ENCODE results near the gene EFR3B. TPM values are rescaled to one million over a fixed set of nuclear protein-coding genes. Genes with fewer than 3 reads are reported as not detected.
"Not testable (repeated sequence)": the region's sequence is repeated elsewhere in the genome, so short reads cannot be mapped to it uniquely, and the experiment has no call there.

Gene EFR3B
- polyA plus RNA-seq, 2 donors: 0.11 to 0.12 TPM

DNA sequence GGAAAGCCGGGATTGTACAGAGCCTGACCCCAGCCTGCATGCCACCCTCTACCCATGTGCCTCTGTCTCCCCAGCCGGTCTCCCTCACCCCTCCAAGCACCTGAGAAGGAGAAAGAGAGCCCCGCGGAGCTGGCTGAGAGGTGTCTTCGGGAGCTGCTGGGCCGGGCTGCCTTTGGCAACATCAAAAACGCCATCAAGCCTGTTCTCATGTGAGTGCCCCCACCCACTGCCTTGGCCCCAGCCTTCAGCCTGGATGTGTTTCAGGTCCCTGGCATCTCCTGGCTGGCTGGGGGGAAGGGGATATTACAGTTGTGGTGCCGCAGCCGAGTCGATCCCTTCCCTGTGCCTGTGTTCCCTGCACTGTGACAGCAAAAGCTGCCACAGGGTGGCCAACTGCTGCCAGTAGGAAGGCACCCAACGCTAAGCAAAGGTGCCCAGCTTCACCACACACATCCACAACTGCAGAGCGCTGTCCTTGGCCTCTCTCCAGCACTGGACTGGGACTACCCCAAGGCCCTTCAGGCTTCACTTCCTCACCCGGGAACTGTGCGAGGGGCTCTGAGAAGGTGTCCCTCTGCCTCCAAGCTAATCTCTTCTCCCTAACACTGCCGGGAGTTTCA, 88.1 kb downstream of the EFR3B start:
- no peaks in the 10 kb centered on the region for H3K36me3 ChIP-seq (ENCODE audit: control insufficient read depth in 2 of 2, insufficient read depth in 2 of 2, low read length in 1 of 2)
- H3K4me1 ChIP-seq (ENCODE audit: control insufficient read depth in 2 of 2, insufficient read depth in 2 of 2, low read length in 1 of 2): peaks cover 0 to 5% of the 10 kb centered on the region in 2 donors
- WGBS, 2 donors: 82 to 86% methylated on average over 15 of the region's 15 CpGs
- peaks cover 0 to under 1% of the 10 kb centered on the region in 2 donors for H3K9me3 ChIP-seq (ENCODE audit: control insufficient read depth in 2 of 2, insufficient read depth in 1 of 2, low read depth in 1 of 2, low read length in 1 of 2)
- H3K27me3 ChIP-seq (ENCODE audit: control insufficient read depth in 1 of 2, insufficient read depth in 2 of 2, low read length in 2 of 2): no peaks in the 10 kb centered on the region
- no peak overlapping the region for H3K27ac ChIP-seq (ENCODE audit: low read depth in 2 of 2, low read length in 1 of 2)
- H3K4me3 ChIP-seq (ENCODE audit: low read depth in 1 of 2, low read length in 2 of 2): no peak overlapping the region

DNA sequence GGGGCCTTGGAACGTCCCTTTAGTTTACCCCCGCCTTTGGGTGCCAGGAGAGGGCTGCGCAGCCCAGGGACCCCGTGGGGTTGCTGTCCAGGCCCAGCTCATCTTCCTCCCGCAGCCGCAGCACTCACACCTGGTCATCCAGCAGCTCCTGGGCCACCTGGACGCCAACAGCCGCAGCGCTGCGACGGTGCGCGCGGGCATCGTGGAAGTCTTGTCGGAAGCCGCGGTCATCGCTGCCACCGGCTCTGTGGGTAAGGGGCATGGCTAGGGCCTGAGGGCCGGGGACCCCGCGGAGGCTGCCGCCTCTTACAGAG, 89.3 kb downstream of the EFR3B start:
- no peak overlapping the region for H3K27ac ChIP-seq (ENCODE audit: low read depth in 2 of 2, low read length in 1 of 2)
- no peaks in the 10 kb centered on the region for H3K27me3 ChIP-seq (ENCODE audit: control insufficient read depth in 1 of 2, insufficient read depth in 2 of 2, low read length in 2 of 2)
- WGBS, 2 donors: 55 to 67% methylated on average over 24 of the region's 24 CpGs
- H3K4me1 ChIP-seq (ENCODE audit: control insufficient read depth in 2 of 2, insufficient read depth in 2 of 2, low read length in 1 of 2): peaks cover 0 to 5% of the 10 kb centered on the region in 2 donors
- peaks cover 0 to 3% of the 10 kb centered on the region in 2 donors for H3K9me3 ChIP-seq (ENCODE audit: control insufficient read depth in 2 of 2, insufficient read depth in 1 of 2, low read depth in 1 of 2, low read length in 1 of 2)
- H3K4me3 ChIP-seq (ENCODE audit: low read depth in 1 of 2, low read length in 2 of 2): peak overlapping the region in 1 of 2 donors; percentile 25
- H3K36me3 ChIP-seq (ENCODE audit: control insufficient read depth in 2 of 2, insufficient read depth in 2 of 2, low read length in 1 of 2): no peaks in the 10 kb centered on the region

DNA sequence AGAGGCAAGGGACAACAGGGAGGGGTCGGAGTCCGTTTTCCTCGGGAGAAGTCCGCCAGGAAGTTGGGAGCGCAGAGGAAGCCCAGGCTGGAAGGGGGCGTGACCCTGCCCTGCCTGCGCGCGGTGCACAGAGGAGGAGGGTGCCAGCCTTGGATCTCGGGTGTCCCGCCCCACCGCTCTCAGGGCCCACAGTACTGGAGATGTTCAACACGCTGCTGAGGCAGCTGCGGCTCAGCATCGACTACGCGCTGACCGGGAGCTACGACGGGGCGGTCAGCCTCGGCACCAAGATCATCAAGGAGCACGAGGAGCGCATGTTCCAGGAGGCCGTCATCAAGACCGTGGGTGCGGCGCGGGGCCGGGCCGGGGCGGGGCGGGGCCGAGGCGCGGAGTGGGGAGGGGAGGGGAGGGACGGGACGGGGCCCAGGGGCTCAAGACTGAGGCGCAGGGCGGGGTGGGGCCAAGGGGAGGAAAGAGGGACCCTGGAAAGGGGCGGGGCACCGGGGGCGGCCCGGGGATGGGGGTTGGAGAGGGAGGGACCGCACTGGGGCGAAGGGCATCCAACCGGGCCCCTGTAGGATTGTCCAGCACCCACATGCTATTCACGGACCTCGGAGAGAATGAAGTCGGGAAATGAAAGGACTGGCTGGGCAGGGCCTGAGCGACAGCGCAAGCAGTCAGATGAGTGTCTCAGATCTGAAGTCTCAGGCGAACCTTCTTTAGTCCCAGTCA, 89.9 kb downstream of the EFR3B start:
- Histone ChIP-seq H3K4me1 (ENCODE audit: control insufficient read depth in 2 of 2, insufficient read depth in 2 of 2, low read length in 1 of 2) (peaks cover 0 to 5% of the 10 kb centered on the region in 2 donors), H3K9me3 (ENCODE audit: control insufficient read depth in 2 of 2, insufficient read depth in 1 of 2, low read depth in 1 of 2, low read length in 1 of 2) (peaks cover 0 to 3% of the 10 kb centered on the region in 2 donors), H3K4me3 (ENCODE audit: low read depth in 1 of 2, low read length in 2 of 2) (peak overlapping the region; percentile 21 to 25), H3K36me3 (ENCODE audit: control insufficient read depth in 2 of 2, insufficient read depth in 2 of 2, low read length in 1 of 2) (no peaks in the 10 kb centered on the region), H3K27me3 (ENCODE audit: control insufficient read depth in 1 of 2, insufficient read depth in 2 of 2, low read length in 2 of 2) (no peaks in the 10 kb centered on the region), H3K27ac (ENCODE audit: low read depth in 2 of 2, low read length in 1 of 2) (no peak overlapping the region)
- WGBS, 2 donors: 4 to 11% methylated on average over 43 to 53 of the region's 53 CpGs

DNA sequence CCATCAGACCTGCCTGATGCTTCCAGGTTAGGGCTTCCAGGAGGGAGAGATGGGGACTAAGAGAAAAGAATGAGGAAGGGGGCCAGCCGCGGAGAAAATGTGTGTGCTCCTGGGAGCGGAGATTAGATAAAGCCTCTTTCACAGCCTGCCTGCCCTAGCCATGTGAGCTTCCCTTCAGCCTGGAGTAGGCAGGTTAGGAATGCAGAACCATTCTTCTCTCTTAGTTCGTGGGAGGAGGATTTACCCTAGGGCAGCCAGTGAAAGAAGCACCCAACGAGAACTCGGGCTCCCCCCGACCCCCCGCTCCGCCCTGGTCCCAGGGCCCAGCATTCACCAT, 90.4 kb downstream of the EFR3B start:
- H3K4me1 ChIP-seq (ENCODE audit: control insufficient read depth in 2 of 2, insufficient read depth in 2 of 2, low read length in 1 of 2): peaks cover 0 to 5% of the 10 kb centered on the region in 2 donors
- H3K9me3 ChIP-seq (ENCODE audit: control insufficient read depth in 2 of 2, insufficient read depth in 1 of 2, low read depth in 1 of 2, low read length in 1 of 2): peaks cover 0 to 3% of the 10 kb centered on the region in 2 donors
- no peaks in the 10 kb centered on the region for H3K27me3 ChIP-seq (ENCODE audit: control insufficient read depth in 1 of 2, insufficient read depth in 2 of 2, low read length in 2 of 2)
- 43 to 45% methylated on average over 9 of the region's 9 CpGs for WGBS, 2 donors
- H3K27ac ChIP-seq (ENCODE audit: low read depth in 2 of 2, low read length in 1 of 2): no peak overlapping the region
- H3K36me3 ChIP-seq (ENCODE audit: control insufficient read depth in 2 of 2, insufficient read depth in 2 of 2, low read length in 1 of 2): no peaks in the 10 kb centered on the region
- H3K4me3 ChIP-seq (ENCODE audit: low read depth in 1 of 2, low read length in 2 of 2): peak overlapping the region in 1 of 2 donors; percentile 25

- no peaks in the 10 kb centered on the region for H3K36me3 ChIP-seq (ENCODE audit: control insufficient read depth in 2 of 2, insufficient read depth in 2 of 2, low read length in 1 of 2)
- H3K27ac ChIP-seq (ENCODE audit: low read depth in 2 of 2, low read length in 1 of 2): no peak overlapping the region
- H3K27me3 ChIP-seq (ENCODE audit: control insufficient read depth in 1 of 2, insufficient read depth in 2 of 2, low read length in 2 of 2): no peaks in the 10 kb centered on the region
- WGBS, 2 donors: 91 to 93% methylated on average over 13 of the region's 13 CpGs
- H3K4me3 ChIP-seq (ENCODE audit: low read depth in 1 of 2, low read length in 2 of 2): no peak overlapping the region
- H3K4me1 ChIP-seq (ENCODE audit: control insufficient read depth in 2 of 2, insufficient read depth in 2 of 2, low read length in 1 of 2): peaks cover 0 to 5% of the 10 kb centered on the region in 2 donors
- H3K9me3 ChIP-seq (ENCODE audit: control insufficient read depth in 2 of 2, insufficient read depth in 1 of 2, low read depth in 1 of 2, low read length in 1 of 2): peaks cover 0 to 3% of the 10 kb centered on the region in 2 donors
These were observed 90.8 kb downstream of the EFR3B start for GRCh38 chr2:25132693-25133092.

DNA sequence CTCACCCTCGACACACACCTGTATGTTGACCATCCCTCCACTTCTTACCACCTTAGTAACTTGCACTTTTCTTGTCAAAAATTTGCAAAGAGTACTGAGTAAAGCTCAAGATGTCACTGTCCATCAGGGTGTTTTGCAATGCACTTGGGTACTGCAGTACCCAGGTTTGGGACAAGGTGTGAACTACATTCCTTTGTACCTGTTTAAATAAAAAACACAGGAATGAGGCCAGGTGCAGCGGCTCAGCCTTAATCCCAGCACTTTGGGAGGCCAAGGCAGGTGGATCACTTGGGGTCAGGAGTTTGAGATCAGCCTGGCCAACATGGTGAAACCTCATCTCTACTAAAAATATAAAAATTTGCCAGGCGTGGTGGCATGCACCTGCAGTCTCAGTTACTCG, 98.7 kb downstream of the EFR3B start:
- not testable (repeated sequence) for H3K9me3 ChIP-seq (ENCODE audit: control insufficient read depth in 2 of 2, insufficient read depth in 1 of 2, low read depth in 1 of 2, low read length in 1 of 2); H3K27ac ChIP-seq (ENCODE audit: low read depth in 2 of 2, low read length in 1 of 2); H3K36me3 ChIP-seq (ENCODE audit: control insufficient read depth in 2 of 2, insufficient read depth in 2 of 2, low read length in 1 of 2); H3K27me3 ChIP-seq (ENCODE audit: control insufficient read depth in 1 of 2, insufficient read depth in 2 of 2, low read length in 2 of 2); H3K4me3 ChIP-seq (ENCODE audit: low read depth in 1 of 2, low read length in 2 of 2); H3K4me1 ChIP-seq (ENCODE audit: control insufficient read depth in 2 of 2, insufficient read depth in 2 of 2, low read length in 1 of 2)
- 76 to 83% methylated on average over 4 of the region's 4 CpGs for WGBS, 2 donors

DNA sequence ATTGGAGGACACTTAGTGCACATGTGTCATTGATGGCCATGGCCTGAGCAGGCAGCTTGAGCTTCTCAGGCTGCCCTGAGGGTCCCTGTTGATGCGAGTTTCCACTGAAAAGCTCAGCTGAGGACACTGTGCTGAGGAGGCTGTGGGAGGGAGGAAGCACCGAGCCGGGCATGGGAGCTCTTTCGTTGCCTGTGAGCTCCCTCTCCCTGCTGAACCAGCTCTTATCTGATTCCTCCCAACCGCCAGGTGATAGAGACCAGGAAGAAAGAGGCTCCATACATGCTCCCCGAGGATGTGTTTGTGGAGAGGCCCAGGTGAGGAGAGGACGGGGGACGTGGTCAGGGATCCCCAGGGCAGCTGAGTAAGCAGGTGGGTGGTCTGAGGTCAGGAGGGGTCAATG, 99.2 kb downstream of the EFR3B start:
- H3K9me3 ChIP-seq (ENCODE audit: control insufficient read depth in 2 of 2, insufficient read depth in 1 of 2, low read depth in 1 of 2, low read length in 1 of 2): no peaks in the 10 kb centered on the region
- no peaks in the 10 kb centered on the region for H3K27me3 ChIP-seq (ENCODE audit: control insufficient read depth in 1 of 2, insufficient read depth in 2 of 2, low read length in 2 of 2)
- H3K4me1 ChIP-seq (ENCODE audit: control insufficient read depth in 2 of 2, insufficient read depth in 2 of 2, low read length in 1 of 2): no peaks in the 10 kb centered on the region
- H3K27ac ChIP-seq (ENCODE audit: low read depth in 2 of 2, low read length in 1 of 2): no peak overlapping the region
- WGBS, 2 donors: 61 to 83% methylated on average over 8 of the region's 8 CpGs
- no peaks in the 10 kb centered on the region for H3K36me3 ChIP-seq (ENCODE audit: control insufficient read depth in 2 of 2, insufficient read depth in 2 of 2, low read length in 1 of 2)
- H3K4me3 ChIP-seq (ENCODE audit: low read depth in 1 of 2, low read length in 2 of 2): no peak overlapping the region

GRCh38 chr2:25145803-25146202, 103.9 kb downstream of the EFR3B start:
- Histone ChIP-seq H3K4me1 (ENCODE audit: control insufficient read depth in 2 of 2, insufficient read depth in 2 of 2, low read length in 1 of 2) (no peaks in the 10 kb centered on the region), H3K27ac (ENCODE audit: low read depth in 2 of 2, low read length in 1 of 2) (no peak overlapping the region), H3K27me3 (ENCODE audit: control insufficient read depth in 1 of 2, insufficient read depth in 2 of 2, low read length in 2 of 2) (no peaks in the 10 kb centered on the region), H3K4me3 (ENCODE audit: low read depth in 1 of 2, low read length in 2 of 2) (no peak overlapping the region), H3K36me3 (ENCODE audit: control insufficient read depth in 2 of 2, insufficient read depth in 2 of 2, low read length in 1 of 2) (no peaks in the 10 kb centered on the region), H3K9me3 (ENCODE audit: control insufficient read depth in 2 of 2, insufficient read depth in 1 of 2, low read depth in 1 of 2, low read length in 1 of 2) (no peaks in the 10 kb centered on the region)
- 83 to 88% methylated on average over 6 of the region's 6 CpGs for WGBS, 2 donors

DNA sequence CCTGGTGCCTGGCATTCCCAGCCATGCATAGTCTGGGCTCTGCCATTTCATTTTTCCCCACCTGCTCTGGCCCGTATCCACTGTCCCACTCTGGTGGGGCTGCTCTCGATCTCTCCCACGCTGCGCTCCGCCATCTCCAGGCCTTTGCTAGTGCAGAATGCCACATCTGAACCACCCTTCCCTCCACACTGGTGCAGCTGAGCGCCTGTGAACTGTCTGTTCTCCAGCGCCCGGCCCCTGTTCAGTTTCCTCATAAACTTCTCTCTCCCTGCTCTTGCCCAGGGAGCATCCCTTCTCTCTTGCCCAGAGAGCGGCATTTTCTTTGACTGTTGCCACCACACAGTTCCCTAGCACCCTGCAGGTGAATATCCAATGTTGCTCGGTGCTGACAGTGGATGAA, 105.0 kb downstream of the EFR3B start:
- WGBS, 2 donors: 94 to 95% methylated on average over 10 of the region's 10 CpGs
- no peak overlapping the region for H3K4me3 ChIP-seq (ENCODE audit: low read depth in 1 of 2, low read length in 2 of 2)
- H3K9me3 ChIP-seq (ENCODE audit: control insufficient read depth in 2 of 2, insufficient read depth in 1 of 2, low read depth in 1 of 2, low read length in 1 of 2): no peaks in the 10 kb centered on the region
- H3K4me1 ChIP-seq (ENCODE audit: control insufficient read depth in 2 of 2, insufficient read depth in 2 of 2, low read length in 1 of 2): peaks cover 0 to 3% of the 10 kb centered on the region in 2 donors
- H3K27me3 ChIP-seq (ENCODE audit: control insufficient read depth in 1 of 2, insufficient read depth in 2 of 2, low read length in 2 of 2): no peaks in the 10 kb centered on the region
- H3K36me3 ChIP-seq (ENCODE audit: control insufficient read depth in 2 of 2, insufficient read depth in 2 of 2, low read length in 1 of 2): no peaks in the 10 kb centered on the region
- H3K27ac ChIP-seq (ENCODE audit: low read depth in 2 of 2, low read length in 1 of 2): no peak overlapping the region

DNA sequence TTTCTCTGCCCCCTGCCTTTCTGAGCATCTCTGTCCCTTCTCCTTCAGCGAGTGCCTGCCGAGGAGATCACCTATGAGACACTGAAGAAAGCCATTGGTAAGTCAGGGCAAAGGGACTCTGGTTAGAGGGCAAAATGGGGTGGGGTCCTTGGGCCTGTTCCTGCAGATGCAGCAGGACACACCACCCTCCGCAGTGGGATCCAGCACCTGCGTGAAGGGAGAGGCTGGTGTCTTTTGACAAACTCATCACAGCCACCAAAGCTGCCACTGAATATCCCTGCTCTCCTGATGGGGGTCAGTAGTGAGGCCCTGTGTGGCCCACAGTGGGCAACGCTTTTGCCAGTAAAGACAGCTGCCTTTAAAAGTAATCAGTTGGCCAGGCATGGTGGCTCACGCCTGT, 107.8 kb downstream of the EFR3B start:
- H3K27ac ChIP-seq (ENCODE audit: low read depth in 2 of 2, low read length in 1 of 2): no peak overlapping the region
- WGBS, 2 donors: 88 to 96% methylated on average over 6 of the region's 6 CpGs
- no peaks in the 10 kb centered on the region for H3K27me3 ChIP-seq (ENCODE audit: control insufficient read depth in 1 of 2, insufficient read depth in 2 of 2, low read length in 2 of 2)
- no peaks in the 10 kb centered on the region for H3K36me3 ChIP-seq (ENCODE audit: control insufficient read depth in 2 of 2, insufficient read depth in 2 of 2, low read length in 1 of 2)
- peaks cover 0 to 3% of the 10 kb centered on the region in 2 donors for H3K4me1 ChIP-seq (ENCODE audit: control insufficient read depth in 2 of 2, insufficient read depth in 2 of 2, low read length in 1 of 2)
- no peaks in the 10 kb centered on the region for H3K9me3 ChIP-seq (ENCODE audit: control insufficient read depth in 2 of 2, insufficient read depth in 1 of 2, low read depth in 1 of 2, low read length in 1 of 2)
- no peak overlapping the region for H3K4me3 ChIP-seq (ENCODE audit: low read depth in 1 of 2, low read length in 2 of 2)
